Heart left ventricle (tissue), 16 donors: Measurements from ENCODE around the gene ISLR. TPM values are rescaled to one million over a fixed set of nuclear protein-coding genes. Genes with fewer than 3 reads are reported as not detected.

Experiments used
- ATAC-seq, 4 donors: fragments of 200-7000 bp; cut with Tn5 transposase; one replicate each; pipeline ENCODE4 v1.9.1; 2020 to 2022; ENCODE audit warnings: moderate library complexity in 4 of 4, mild to moderate bottlenecking in 3 of 4, moderate number of reproducible peaks in 1 of 4
- DNase-seq, 5 donors: peaks; one replicate each; pipeline ENCODE4 v3.0.0-alpha.2; 2020
- H3K27ac ChIP-seq, 12 donors: fragments of 200-600 bp; sonication (generic) in 4 of 12; one replicate each; pipeline versions ENCODE4 v1.5.0 to v1.8.0; 2016 to 2022; ENCODE audit warnings: mild to moderate bottlenecking in 2 of 12
- H3K27me3 ChIP-seq, 9 donors: fragments of 200-600 bp; sonication (generic) in 2 of 9; one replicate each; pipeline versions ENCODE4 v1.5.1 to v1.8.0; 2016 to 2022; ENCODE audit warnings: mild to moderate bottlenecking in 3 of 9
- H3K36me3 ChIP-seq, 9 donors: fragments of 200-600 bp; sonication (generic) in 2 of 9; one replicate each; pipeline versions ENCODE4 v1.5.0 to v1.8.0; 2018 to 2022; ENCODE audit warnings: mild to moderate bottlenecking in 2 of 9
- H3K4me1 ChIP-seq, 12 donors: fragments of 200-600 bp; sonication (generic) in 4 of 12; one replicate each; pipeline versions ENCODE4 v1.5.0 to v1.8.0; 2016 to 2022; ENCODE audit warnings: mild to moderate bottlenecking in 3 of 12
- H3K4me3 ChIP-seq, 12 donors: fragments of 200-600 bp; sonication (generic) in 4 of 12; one replicate each; pipeline versions ENCODE4 v1.5.0 to v1.8.0; 2017 to 2022; ENCODE audit warnings: mild to moderate bottlenecking in 9 of 12, moderate library complexity in 4 of 12
- H3K9me3 ChIP-seq, 12 donors: fragments of 200-600 bp; sonication (generic) in 4 of 12; one replicate each; pipeline versions ENCODE4 v1.5.0 to v1.8.0; 2016 to 2022; ENCODE audit warnings: mild to moderate bottlenecking in 1 of 12
- POLR2A ChIP-seq, 2 donors: fragments of 450-650 bp; IDR thresholded peaks; one replicate each; pipeline ENCODE4 v1.6.1; 2017; ENCODE audit warnings: antibody characterized with exemption in 2 of 2, mild to moderate bottlenecking in 2 of 2, moderate library complexity in 2 of 2
- WGBS, 4 donors: extraction: QIAGEN DNeasy Blood & Tissue Kit in 2 of 4; methylation state at CpG; one replicate each; pipeline versions ENCODE4 v1.1.5 to v1.1.7; 2013 to 2018; 5-methylcytosine and 5-hydroxymethylcytosine counted together
- intact Hi-C, 10 donors: fragments of 100-400 bp; cut with DNase I; formaldehyde crosslinking; loops; one replicate each; pipeline versions ENCODE4 v1.11.1 to v1.14.2; 2022
- polyA plus RNA-seq, 2 donors: library from polyadenylated mRNA; stranded (reverse); fragments of 200-250 nt; gene quantifications; one replicate each; pipeline ENCODE4 v1.2.3, GENCODE V29; 2013
- total RNA-seq, 9 donors: library from RNA; depleted of rRNA in 2 of 9; stranded (reverse); fragments of >200 nt in 2 of 9; fragmentation: NEBNext Ultra II Directional in 3 of 9; extraction: Animal tissue kit (Norgen Biotek cat#: 25700) in 3 of 9; gene quantifications; one replicate each; pipeline versions ENCODE4 v1.1.0 to v1.2.4, GENCODE V29; 2016 to 2023
- TF ChIP-seq, protein P1 (sequence below), 12 donors: fragments of 200-600 bp; sonication (generic) in 4 of 12; IDR thresholded peaks; one replicate each; pipeline versions ENCODE4 v1.5.0 to v1.8.0; 2018 to 2022; ENCODE audit warnings: antibody characterized with exemption in 12 of 12, mild to moderate bottlenecking in 5 of 12
- donor health status: ischemic (EF 13 %, LVEDD 7.1; RV severe dilation, severe dysfunction).
- donor health status: healthy with polysubstance abuse.
- donor health status: DM: no; HTN: yes; CAD: no.
- donor health status: DM: no; HTN: no; CAD: no.
- donor health status: ischemic (EF 25% LVEDD 6.9; RV normal size, moderate dysfunction).
- donor health status: ischemic (EF 25% LVEDD 5.7; RV mildly dilated, moderate dysfunction).
- donor health status: healthy.
- donor health status: DM: yes; HTN: yes; CAD: no.
- donor health status: ischemic (EF 35%, LVEDD 5.7; RV mildly dilated, moderate dysfunction).
- donor health status: nonischemic (EF 11% LVEDD 7.7; RV severe dilation, severe dysfunction).
- donor health status: DM: yes; HTN: yes; CAD: no.
- donor health status: PGD.
- donor health status: ischemic (EF 29% LVEDD 5.4; RV normal size, mild dysfunction).
- donor health status: nonischemic (EF 23%, LVEDD 6.1; RV moderate dilation, normal function).

Gene ISLR
- total and polyA plus RNA-seq, 11 donors, result 5.1 to 32.3 (median 16.6) TPM

- Histone ChIP-seq H3K36me3 (no peaks in the 10 kb centered on the region), H3K27me3 (peaks cover 0 to 6% (median 0%) of the 10 kb centered on the region in 9 donors), H3K4me3 (no peak overlapping the region), H3K27ac (no peak overlapping the region), H3K4me1 (no peaks in the 10 kb centered on the region), H3K9me3 (no peaks in the 10 kb centered on the region)
- no peak for ATAC-seq
- DNase-seq, result no peak
- 68 to 76% (median 72%) methylated on average over 24 to 25 of the region's 25 CpGs for WGBS, 4 donors
- TF ChIP-seq, protein P1, sequence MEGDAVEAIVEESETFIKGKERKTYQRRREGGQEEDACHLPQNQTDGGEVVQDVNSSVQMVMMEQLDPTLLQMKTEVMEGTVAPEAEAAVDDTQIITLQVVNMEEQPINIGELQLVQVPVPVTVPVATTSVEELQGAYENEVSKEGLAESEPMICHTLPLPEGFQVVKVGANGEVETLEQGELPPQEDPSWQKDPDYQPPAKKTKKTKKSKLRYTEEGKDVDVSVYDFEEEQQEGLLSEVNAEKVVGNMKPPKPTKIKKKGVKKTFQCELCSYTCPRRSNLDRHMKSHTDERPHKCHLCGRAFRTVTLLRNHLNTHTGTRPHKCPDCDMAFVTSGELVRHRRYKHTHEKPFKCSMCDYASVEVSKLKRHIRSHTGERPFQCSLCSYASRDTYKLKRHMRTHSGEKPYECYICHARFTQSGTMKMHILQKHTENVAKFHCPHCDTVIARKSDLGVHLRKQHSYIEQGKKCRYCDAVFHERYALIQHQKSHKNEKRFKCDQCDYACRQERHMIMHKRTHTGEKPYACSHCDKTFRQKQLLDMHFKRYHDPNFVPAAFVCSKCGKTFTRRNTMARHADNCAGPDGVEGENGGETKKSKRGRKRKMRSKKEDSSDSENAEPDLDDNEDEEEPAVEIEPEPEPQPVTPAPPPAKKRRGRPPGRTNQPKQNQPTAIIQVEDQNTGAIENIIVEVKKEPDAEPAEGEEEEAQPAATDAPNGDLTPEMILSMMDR (IDR thresholded peaks at IDR 0.05), result no peak
- TF ChIP-seq POLR2A (IDR thresholded peaks at IDR 0.05), result no peak
- intact Hi-C loops, result loop anchor here in 1 of 10 donors (10.0 kb wide), 1 partner anchor 88 kb away; the partner anchor contains the start of gene ISLR2
Measured at GRCh38 chr15:74222240-74223119, 49.0 kb downstream of the ISLR start.

DNA sequence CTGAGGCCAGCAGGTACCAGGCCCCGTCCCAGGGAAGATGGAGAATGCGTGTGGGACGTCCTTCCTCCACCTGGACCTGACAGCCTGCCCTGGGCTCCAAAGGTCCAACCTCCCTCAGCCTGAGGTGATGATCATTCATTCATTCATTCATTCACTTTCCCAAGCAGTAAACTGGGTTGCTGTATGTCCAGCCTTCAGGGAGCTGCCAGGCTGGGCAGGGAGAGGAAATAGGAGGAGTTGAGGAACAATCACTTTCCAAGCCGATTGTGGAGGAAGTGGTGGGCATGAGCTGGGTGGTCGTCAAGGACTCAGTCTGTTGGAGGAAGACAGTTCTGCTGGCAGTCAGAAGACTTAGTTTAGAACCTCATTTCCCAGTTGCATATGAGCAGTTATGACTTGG lies 52.4 kb downstream of the ISLR start:
- no peaks in the 10 kb centered on the region for H3K36me3 ChIP-seq
- ATAC-seq (no peak), DNase-seq (no peak)
- H3K4me3 ChIP-seq, result no peak overlapping the region
- H3K4me1 ChIP-seq, result peaks cover 0 to 17% (median 12%) of the 10 kb centered on the region in 12 donors
- H3K27ac ChIP-seq, result no peak overlapping the region
- intact Hi-C loops, result loop anchor here in 2 of 10 donors (5.0 to 10.0 kb wide), 2 partner anchors 44 to 91 kb away; partner anchors contain the start of gene ISLR2 (in 1 of the 2)
- TF ChIP-seq POLR2A (IDR thresholded peaks at IDR 0.05), result no peak
- TF ChIP-seq, protein P1 (IDR thresholded peaks at IDR 0.05), result no peak
- peaks cover 0 to 4% (median 0%) of the 10 kb centered on the region in 9 donors for H3K27me3 ChIP-seq
- H3K9me3 ChIP-seq, result no peaks in the 10 kb centered on the region
- WGBS, 4 donors, result 74 to 91% (median 82%) methylated on average over 5 of the region's 5 CpGs

Other genes starting within 250 kb of the ISLR start
- 10 to 100 TPM; 20.7 to 79.5 (median 30.4) TPM for gene LOXL1, start 247.2 kb upstream of the ISLR start, total RNA-seq
- gene LOXL1, start 247.2 kb upstream of the ISLR start, polyA plus RNA-seq, result 10 to 100 TPM; 28.8 to 36.1 TPM
- 10 to 100 TPM; 25.0 to 41.1 (median 27.4) TPM for gene STOML1, start 181.4 kb upstream of the ISLR start, total RNA-seq
- 10 to 100 TPM; 27.7 to 38.9 TPM for gene STOML1, start 181.4 kb upstream of the ISLR start, polyA plus RNA-seq
- 10 to 100 TPM; 18.4 to 68.7 (median 28.0) TPM for gene PML, start 179.0 kb upstream of the ISLR start, total RNA-seq
- gene PML, start 179.0 kb upstream of the ISLR start, polyA plus RNA-seq, result 10 to 100 TPM; 17.0 to 20.8 TPM
- not detected for gene GOLGA6A, start 91.2 kb upstream of the ISLR start, total RNA-seq
- not detected for gene GOLGA6A, start 91.2 kb upstream of the ISLR start, polyA plus RNA-seq
- 1 to 10 TPM; 1.6 to 9.0 (median 2.9) TPM for gene ISLR2, start 43.1 kb upstream of the ISLR start, total RNA-seq
- 1 to 10 TPM; 4.6 to 5.6 TPM for gene ISLR2, start 43.1 kb upstream of the ISLR start, polyA plus RNA-seq
- gene STRA6, start 29.1 kb downstream of the ISLR start, total RNA-seq, result under 1 TPM in 2 of 9 donors, not detected in 7; 0.14 to 0.24 TPM
- under 1 TPM in 1 of 2 donors, not detected in 1; 0.08 TPM for gene STRA6, start 29.1 kb downstream of the ISLR start, polyA plus RNA-seq
- gene CCDC33, start 62.6 kb downstream of the ISLR start, total RNA-seq, result not detected
- under 1 TPM in 1 of 2 donors, not detected in 1; 0.08 TPM for gene CCDC33, start 62.6 kb downstream of the ISLR start, polyA plus RNA-seq
- 1 to 10 TPM in 5 of 9 donors, under 1 TPM in 4; 0.09 to 3.4 (median 1.6) TPM for gene CYP11A1, start 193.9 kb downstream of the ISLR start, total RNA-seq
- under 1 TPM; 0.07 to 0.46 TPM for gene CYP11A1, start 193.9 kb downstream of the ISLR start, polyA plus RNA-seq